Mesodermal cell (in vitro differentiated cells): Measurements from ENCODE around the gene ACTN4.

Source experiments
- H3K27ac ChIP-seq: 2 replicates; pipeline ENCODE4 v1.7.0; 2013; ENCODE audit warnings: mild to moderate bottlenecking, low read depth, low read length, moderate library complexity; ENCODE audit not compliant: severe bottlenecking
- H3K36me3 ChIP-seq: 2 replicates; pipeline ENCODE4 v1.7.1; 2013; ENCODE audit warnings: mild to moderate bottlenecking, low read length, moderate library complexity; ENCODE audit not compliant: control insufficient read depth, insufficient read depth
- H3K4me1 ChIP-seq: one replicate; pipeline ENCODE4 v1.7.1; 2013; ENCODE audit warnings: mild to moderate bottlenecking, low read length; ENCODE audit not compliant: insufficient read depth, control insufficient read depth, poor library complexity, severe bottlenecking
- H3K4me3 ChIP-seq: 2 replicates; pipeline ENCODE4 v1.7.0; 2013; ENCODE audit warnings: low read length, control low read depth, mild to moderate bottlenecking; ENCODE audit not compliant: insufficient read depth, poor library complexity, severe bottlenecking; ENCODE audit errors: extremely low read depth
- H3K9me3 ChIP-seq: 2 replicates; pipeline ENCODE4 v1.7.1; 2013; ENCODE audit warnings: mild to moderate bottlenecking, low read length, moderate library complexity; ENCODE audit not compliant: control insufficient read depth
- WGBS, 2 experiments: methylation state at CpG; one replicate each; pipeline ENCODE4 v1.1.5; 2013; ENCODE audit warnings: missing lambda C conversion rate in 2 of 2; ENCODE audit not compliant: insufficient coverage in 2 of 2; 5-methylcytosine and 5-hydroxymethylcytosine counted together

Gene ACTN4

GRCh38 chr19:38653028-38653571, 5.7 kb downstream of the ACTN4 start:
- Histone ChIP-seq H3K4me3 (no peak overlapping the region), H3K36me3 (peaks cover 55% of the 10 kb centered on the region), H3K9me3 (no peaks in the 10 kb centered on the region), H3K27ac (peak overlapping the region; percentile 20), H3K4me1 (peaks cover 75% of the 10 kb centered on the region)
- 79 to 92% methylated on average over 3 to 5 of the region's 7 CpGs for WGBS, 2 experiments

GRCh38 chr19:38654628-38655055, 7.2 kb downstream of the ACTN4 start:
- 14 to 17% methylated on average over 1 of the region's 6 CpGs for WGBS, 2 experiments
- no peaks in the 10 kb centered on the region for H3K9me3 ChIP-seq
- H3K4me1 ChIP-seq, result peaks cover 90% of the 10 kb centered on the region
- peaks cover 49% of the 10 kb centered on the region for H3K36me3 ChIP-seq
- no peak overlapping the region for H3K4me3 ChIP-seq
- peak overlapping the region; percentile 46 for H3K27ac ChIP-seq

- Histone ChIP-seq H3K36me3 (peaks cover 47% of the 10 kb centered on the region), H3K27ac (peak overlapping the region; percentile 46), H3K4me3 (no peak overlapping the region), H3K9me3 (no peaks in the 10 kb centered on the region), H3K4me1 (peaks cover 89% of the 10 kb centered on the region)
- WGBS, 2 experiments, result 80 to 83% methylated on average over 1 to 4 of the region's 5 CpGs
Measured at GRCh38 chr19:38655148-38655824, 7.8 kb downstream of the ACTN4 start.

GRCh38 chr19:38656171-38656981, 8.9 kb downstream of the ACTN4 start:
- WGBS, 2 experiments, result 82 to 92% methylated on average over 2 to 7 of the region's 7 CpGs
- Histone ChIP-seq H3K27ac (no peak overlapping the region), H3K9me3 (no peaks in the 10 kb centered on the region), H3K4me3 (no peak overlapping the region), H3K36me3 (peaks cover 56% of the 10 kb centered on the region), H3K4me1 (peaks cover 90% of the 10 kb centered on the region)

GRCh38 chr19:38657633-38658222, 10.3 kb downstream of the ACTN4 start:
- peaks cover 64% of the 10 kb centered on the region for H3K36me3 ChIP-seq
- H3K4me1 ChIP-seq, result peaks cover 89% of the 10 kb centered on the region
- no peak overlapping the region for H3K4me3 ChIP-seq
- WGBS, 2 experiments, result 82 to 86% methylated on average over 5 to 6 of the region's 8 CpGs
- peak overlapping the region; percentile 98 for H3K27ac ChIP-seq
- no peaks in the 10 kb centered on the region for H3K9me3 ChIP-seq

GRCh38 chr19:38658462-38659306, 11.2 kb downstream of the ACTN4 start:
- Histone ChIP-seq H3K36me3 (peaks cover 62% of the 10 kb centered on the region), H3K27ac (peak overlapping the region; percentile 98), H3K4me1 (peaks cover 92% of the 10 kb centered on the region), H3K4me3 (peak overlapping the region; percentile 6), H3K9me3 (no peaks in the 10 kb centered on the region)
- WGBS, 2 experiments, result 74 to 78% methylated on average over 10 to 12 of the region's 15 CpGs

- Histone ChIP-seq H3K36me3 (peaks cover 50% of the 10 kb centered on the region), H3K4me3 (no peak overlapping the region), H3K4me1 (peaks cover 92% of the 10 kb centered on the region), H3K27ac (no peak overlapping the region), H3K9me3 (no peaks in the 10 kb centered on the region)
- 89 to 92% methylated on average over 9 of the region's 9 CpGs for WGBS, 2 experiments
Measured at GRCh38 chr19:38660724-38661123, 13.3 kb downstream of the ACTN4 start.

- Histone ChIP-seq H3K36me3 (peaks cover 46% of the 10 kb centered on the region), H3K4me1 (peaks cover 92% of the 10 kb centered on the region), H3K4me3 (no peak overlapping the region), H3K27ac (no peak overlapping the region), H3K9me3 (no peaks in the 10 kb centered on the region)
- WGBS, 2 experiments, result 73 to 74% methylated on average over 7 of the region's 7 CpGs
Measured at GRCh38 chr19:38661136-38661535, 13.7 kb downstream of the ACTN4 start.

GRCh38 chr19:38661996-38662395, 14.5 kb downstream of the ACTN4 start:
- no peak overlapping the region for H3K27ac ChIP-seq
- no peaks in the 10 kb centered on the region for H3K9me3 ChIP-seq
- WGBS, 2 experiments, result 67 to 80% methylated on average over 1 of the region's 1 CpG
- H3K36me3 ChIP-seq, result peaks cover 37% of the 10 kb centered on the region
- H3K4me1 ChIP-seq, result peaks cover 92% of the 10 kb centered on the region
- H3K4me3 ChIP-seq, result no peak overlapping the region
